K562 (cell line): ENCODE measurements around the gene CPNE2. TPM values are rescaled to one million over a fixed set of nuclear protein-coding genes. Genes with fewer than 3 reads are reported as not detected.
A peak's percentile ranks its signal among the peaks of the same experiment; 100 is the strongest.

ENCODE experiments used
- ATAC-seq: fragments of 200-7000 bp; cut with Tn5 transposase; 3 replicates; pipeline ENCODE4 v1.9.1; 2020; ENCODE audit warnings: moderate library complexity
- BruUV-seq: library from RNA; stranded (reverse); fragments of 400-500 nt; replicated peaks from 2 replicates; lab custom pipeline; 2021; lab: Mats Ljungman, UMichigan
- CTCF ChIA-PET: fragments of 300-600 bp; formaldehyde crosslinking; extraction: SDS; loops from one replicate; lab custom pipeline; 2021; ENCODE audit warnings: low intra/inter-chr PET ratio; lab: Yijun Ruan, JAX
- POLR2A ChIA-PET: fragments of 300-600, 350-650 bp; sonication (Branson Sonifier 250); formaldehyde crosslinking; extraction: SDS; loops from one replicate; lab custom pipeline; 2021; ENCODE audit warnings: antibody characterized with exemption, inconsistent platforms; lab: Yijun Ruan, JAX
- DNase-seq, 4 experiments: peaks; one replicate each; pipeline versions ENCODE4 v3.0.0 to v3.0.0-alpha.2; 2011 to 2018; ENCODE audit warnings: low spot score in 3 of 4, mixed read lengths in 3 of 4; ENCODE audit errors: extremely low read depth in 1 of 4
- FAIRE-seq: peaks from 2 replicates; lab custom pipeline; 2011; peaks lifted over from hg19 to GRCh38; lab: Jason Lieb, UNC
- H2AFZ ChIP-seq: 2 replicates; pipeline ENCODE4 v1.6.0; 2011; ENCODE audit warnings: low read depth, low read length, control low read depth, inconsistent platforms
- H3K27ac ChIP-seq: fragments of 200-600 bp; 3 replicates; pipeline ENCODE4 v1.8.0; 2011; ENCODE audit warnings: low read depth, mild to moderate bottlenecking, control low read depth, inconsistent platforms, low read length, moderate library complexity, mixed read lengths; ENCODE audit errors: extremely low read depth
- H3K27me3 ChIP-seq, 2 experiments: fragments of 300-600 bp in 1 of 2; 2 replicates in 1 of 2; 3 replicates in 1 of 2; pipeline versions ENCODE4 v1.6.0 to v1.8.0; 2011; ENCODE audit warnings: inconsistent platforms in 2 of 2, low read length in 2 of 2, mild to moderate bottlenecking in 1 of 2, mixed read lengths in 1 of 2, moderate library complexity in 1 of 2; ENCODE audit not compliant: control insufficient read depth in 2 of 2, insufficient read depth in 2 of 2
- H3K36me3 ChIP-seq: fragments of 300-600 bp; 3 replicates; pipeline ENCODE4 v1.8.0; 2011; ENCODE audit warnings: mild to moderate bottlenecking, low read length, inconsistent platforms; ENCODE audit not compliant: control insufficient read depth, insufficient read depth
- H3K4me1 ChIP-seq, 2 experiments: fragments of 200-600 bp in 1 of 2; replicated peaks in 1 of 2; 2 replicates in 1 of 2; 3 replicates in 1 of 2; pipeline versions ENCODE4 v1.5.1 to v1.8.0; 2011; ENCODE audit warnings: inconsistent platforms in 2 of 2, low read length in 2 of 2, mild to moderate bottlenecking in 1 of 2, mixed read lengths in 1 of 2, moderate library complexity in 1 of 2; ENCODE audit not compliant: control insufficient read depth in 2 of 2, insufficient read depth in 2 of 2
- H3K4me2 ChIP-seq: 2 replicates; pipeline ENCODE4 v1.6.1; 2011; ENCODE audit warnings: low read length, control low read depth, inconsistent platforms, mixed read lengths; ENCODE audit not compliant: insufficient read depth
- H3K4me3 ChIP-seq: fragments of 200-600 bp; sonication (generic), shearing (Covaris generic); 2 replicates; pipeline ENCODE4 v1.5.1; 2016; ENCODE audit warnings: control low read depth, inconsistent platforms
- H3K79me2 ChIP-seq: fragments of 200-600 bp; 3 replicates; pipeline ENCODE4 v1.8.0; 2011; ENCODE audit warnings: low read length, inconsistent platforms; ENCODE audit not compliant: control insufficient read depth, insufficient read depth
- H3K9ac ChIP-seq, 2 experiments: 2 replicates each; pipeline versions ENCODE4 v1.6.0 to v1.6.1; 2011; ENCODE audit warnings: low read depth in 2 of 2, low read length in 2 of 2, control low read depth in 1 of 2, inconsistent platforms in 1 of 2, mild to moderate bottlenecking in 1 of 2, mixed read lengths in 1 of 2; ENCODE audit not compliant: insufficient read depth in 1 of 2
- H3K9me1 ChIP-seq: one replicate; pipeline ENCODE4 v1.6.0; 2011; ENCODE audit warnings: inconsistent platforms, mild to moderate bottlenecking, low read length, moderate library complexity; ENCODE audit not compliant: control insufficient read depth, insufficient read depth
- H3K9me3 ChIP-seq: replicated peaks from 2 replicates; pipeline ENCODE4 v1.5.1; 2011; ENCODE audit warnings: low read depth, low read length, inconsistent platforms; ENCODE audit not compliant: control insufficient read depth, insufficient read depth
- H4K20me1 ChIP-seq: replicated peaks from 2 replicates; pipeline ENCODE4 v1.6.1; 2011; ENCODE audit warnings: low read length, inconsistent platforms, mixed read lengths; ENCODE audit not compliant: control insufficient read depth, insufficient read depth
- BRCA1 ChIP-seq, 2 experiments: fragments of 450-650 bp in 1 of 2; sonication (generic) in 1 of 2; formaldehyde crosslinking in 1 of 2; IDR thresholded peaks; 2 replicates each; pipeline versions ENCODE4 v1.5.0 to v1.6.1; 2017 to 2020; ENCODE audit warnings: mild to moderate bottlenecking in 1 of 2, missing genetic modification reagents in 1 of 2
- CCAR2 ChIP-seq: fragments of 200-400 bp; formaldehyde crosslinking; IDR thresholded peaks from 2 replicates; pipeline ENCODE4 v1.6.1; 2017; ENCODE audit warnings: mild to moderate bottlenecking, low read depth, low read length
- CEBPG ChIP-seq, 3 experiments: fragments of 200-800 bp in 1 of 3; sonication (Bioruptor generic) in 1 of 3; sonication (generic) in 1 of 3; formaldehyde crosslinking in 1 of 3; IDR thresholded peaks in 2 of 3; conservative IDR thresholded peaks in 1 of 3; 2 replicates each; pipeline versions ENCODE4 v1.6.1 to v1.8.0; 2016 to 2022; ENCODE audit warnings: missing compliant biosample characterization in 2 of 3, missing genetic modification characterization in 2 of 3, mild to moderate bottlenecking in 1 of 3, missing genetic modification reagents in 1 of 3
- GTF3C2 ChIP-seq: IDR thresholded peaks from 3 replicates; pipeline ENCODE4 v1.6.1; 2011; ENCODE audit warnings: borderline replicate concordance, mild to moderate bottlenecking, moderate library complexity; ENCODE audit not compliant: insufficient read length; ENCODE audit errors: extremely low read depth
- HLTF ChIP-seq: fragments of 450-650 bp; IDR thresholded peaks from 2 replicates; pipeline ENCODE4 v1.6.1; 2016
- HMG20A ChIP-seq: fragments of 450-650 bp; formaldehyde crosslinking; conservative IDR thresholded peaks from 2 replicates; pipeline ENCODE4 v1.4.0; 2020; ENCODE audit warnings: mild to moderate bottlenecking, mixed read lengths
- KDM1A ChIP-seq, 2 experiments: fragments of 450-650 bp; IDR thresholded peaks; 2 replicates each; pipeline ENCODE4 v1.6.1; 2016; ENCODE audit warnings: mild to moderate bottlenecking in 2 of 2
- KDM4B ChIP-seq, 2 experiments: fragments of 450-650 bp in 1 of 2; sonication (generic) in 1 of 2; IDR thresholded peaks; 2 replicates each; pipeline ENCODE4 v1.6.1; 2016 to 2017; ENCODE audit warnings: borderline replicate concordance in 2 of 2, antibody characterized with exemption in 1 of 2, low read depth in 1 of 2, mild to moderate bottlenecking in 1 of 2
- PTBP1 ChIP-seq: fragments of 200-400 bp; formaldehyde crosslinking; IDR thresholded peaks from 2 replicates; pipeline ENCODE4 v1.6.1; 2017; ENCODE audit warnings: low read depth, low read length
- ZNF431 ChIP-seq: sonication (generic); formaldehyde crosslinking; IDR thresholded peaks from 2 replicates; pipeline ENCODE4 v1.8.0; 2022; ENCODE audit warnings: mild to moderate bottlenecking, missing genetic modification reagents
- ZNF445 ChIP-seq: fragments of 250-450 bp; sonication (Bioruptor Pico); IDR thresholded peaks from 2 replicates; pipeline ENCODE4 v1.4.0; 2020; ENCODE audit warnings: low read depth, mild to moderate bottlenecking, moderate library complexity
- ZNF561 ChIP-seq: fragments of 450-650 bp; formaldehyde crosslinking; conservative IDR thresholded peaks from 2 replicates; pipeline ENCODE4 v1.4.0; 2020; ENCODE audit warnings: mild to moderate bottlenecking, moderate library complexity
- ZNF668 ChIP-seq: fragments of 250-450 bp; sonication (Bioruptor Pico); IDR thresholded peaks from 2 replicates; pipeline ENCODE4 v1.8.0; 2022; ENCODE audit warnings: mild to moderate bottlenecking, inconsistent platforms
- WGBS: fragments of 100-300 bp; shearing (Covaris generic); methylation state at CpG from one replicate; pipeline ENCODE4 v1.1.6; 2016; ENCODE audit warnings: low coverage, mixed read lengths; ENCODE audit not compliant: insufficient coverage; ENCODE audit errors: missing lambda C conversion rate; 5-methylcytosine and 5-hydroxymethylcytosine counted together
- in situ Hi-C: fragments of 300-500 bp; cut with MboI; formaldehyde crosslinking; loops from 4 replicates; pipeline ENCODE4 v1.15.0; 2018; ENCODE audit warnings: inconsistent platforms, mixed read lengths
- intact Hi-C: fragments of 100-400 bp; cut with micrococcal nuclease; formaldehyde crosslinking; loops from 2 replicates; pipeline ENCODE4 v1.14.2; 2022
- polyA plus RNA-seq, 8 experiments: library from polyadenylated mRNA; depleted of rRNA in 4 of 8; stranded (reverse) in 5 of 8; unstranded in 3 of 8; fragments of >200 nt; fragmentation: Nextera tagmentation in 2 of 8; fragmentation: Illumina TruSeq in 1 of 8; extraction: Ambion mirVana in 2 of 8; extraction: Trizol in 1 of 8; gene quantifications; 2 replicates each; pipeline versions ENCODE4 v1.2.1 to v1.2.3, GENCODE V29; 2011 to 2014; ENCODE audit warnings: inconsistent platforms in 1 of 8, missing spikeins in 1 of 8
- total RNA-seq, 7 experiments: library from RNA; depleted of rRNA in 6 of 7; stranded (reverse); fragments of >200 nt in 6 of 7; fragmentation: Illumina TruSeq in 2 of 7; extraction: Trizol in 2 of 7; gene quantifications; 2 replicates each; pipeline versions ENCODE4 v1.2.1 to v1.2.3, GENCODE V29; 2011 to 2021; ENCODE audit warnings: low replicate concordance in 1 of 7
- TF ChIP-seq, protein P1 (sequence below): fragments of 250-450 bp; sonication (Bioruptor Pico); IDR thresholded peaks from 2 replicates; pipeline ENCODE4 v1.8.0; 2021; ENCODE audit warnings: moderate library complexity, mild to moderate bottlenecking, inconsistent platforms
- TF ChIP-seq, protein P2 (sequence below): IDR thresholded peaks from 2 replicates; pipeline ENCODE4 v1.6.1; 2011; ENCODE audit not compliant: insufficient read length; ENCODE audit errors: extremely low read depth

Gene CPNE2
- total and polyA plus RNA-seq, 9 of the 15 experiments (the other 6 are each of a cell fraction or from before 2014, with no cell fraction given) = 3.0 to 13.9 (median 8.6) TPM

DNA sequence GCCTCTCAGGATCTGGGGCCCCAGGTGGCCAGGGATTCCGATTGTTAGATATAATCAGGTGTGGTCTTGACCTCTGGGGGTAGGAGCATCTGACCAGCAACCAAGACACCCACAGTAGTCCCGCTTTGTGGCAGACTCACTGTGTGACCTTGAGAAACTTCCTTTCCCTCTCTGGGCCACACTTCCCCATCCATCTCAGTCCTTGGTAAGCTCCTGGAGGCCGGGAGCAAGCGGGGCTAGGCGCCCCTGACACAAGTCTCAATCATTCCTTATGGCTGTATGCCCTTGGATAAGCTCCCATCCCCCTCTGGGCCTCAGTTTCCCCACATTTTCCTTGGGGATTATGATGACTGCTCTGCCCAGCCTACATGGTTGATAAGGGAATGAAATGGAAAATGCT is 21.3 kb downstream of the CPNE2 start (continued):
- 0 out of 2 replicates have a peak, but pooled peaks have one; percentile 39 for TF ChIP-seq PTBP1
- TF ChIP-seq CEBPG (CRISPR knock-in tag; IDR thresholded peaks at IDR 0.05) = no peak
- no peak for TF ChIP-seq CEBPG (tag; conservative IDR thresholded peaks at IDR 0.05 in 1 of 2, IDR thresholded peaks at IDR 0.05 in 1 of 2)
- TF ChIP-seq BRCA1 (IDR thresholded peaks at IDR 0.05) = no peak
- no peak for TF ChIP-seq BRCA1 (CRISPR knock-in tag; IDR thresholded peaks at IDR 0.05)
- peak; percentile 56 to 60 for TF ChIP-seq KDM1A (IDR thresholded peaks at IDR 0.05)
- no peak for TF ChIP-seq HLTF
- TF ChIP-seq, protein P1, sequence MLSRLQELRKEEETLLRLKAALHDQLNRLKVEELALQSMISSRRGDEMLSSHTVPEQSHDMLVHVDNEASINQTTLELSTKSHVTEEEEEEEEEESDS = no peak

GRCh38 chr16:57115168-57115513 is 22.8 kb downstream of the CPNE2 start:
- TF ChIP-seq ZNF431 (CRISPR knock-in tag) (no peak), HMG20A (CRISPR knock-in tag) (no peak), GTF3C2 (no peak), KDM4B (IDR thresholded peaks at IDR 0.05; ENCODE audit: borderline replicate concordance in 2 of 2, low read depth in 1 of 2) (no peak), KDM1A (IDR thresholded peaks at IDR 0.05) (no peak), ZNF668 (CRISPR knock-in tag) (no peak), ZNF445 (CRISPR knock-in tag) (no peak), CCAR2 (no peak), ZNF561 (CRISPR knock-in tag) (no peak)
- TF ChIP-seq, protein P2, sequence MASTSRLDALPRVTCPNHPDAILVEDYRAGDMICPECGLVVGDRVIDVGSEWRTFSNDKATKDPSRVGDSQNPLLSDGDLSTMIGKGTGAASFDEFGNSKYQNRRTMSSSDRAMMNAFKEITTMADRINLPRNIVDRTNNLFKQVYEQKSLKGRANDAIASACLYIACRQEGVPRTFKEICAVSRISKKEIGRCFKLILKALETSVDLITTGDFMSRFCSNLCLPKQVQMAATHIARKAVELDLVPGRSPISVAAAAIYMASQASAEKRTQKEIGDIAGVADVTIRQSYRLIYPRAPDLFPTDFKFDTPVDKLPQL = no peak
- FAIRE-seq = no peak
- POLR2A ChIA-PET = interaction anchor here (1.0 kb wide), 1 partner anchor 41 kb away, joined by 3 read pairs; no protein-coding TSS in a partner anchor
- ATAC-seq = no peak
- Histone ChIP-seq H3K27ac (no peak overlapping the region), H2AFZ (no peak overlapping the region), H3K9me3 (no peaks in the 10 kb centered on the region), H3K79me2 (no peaks in the 10 kb centered on the region), H3K9me1 (no peaks in the 10 kb centered on the region), H4K20me1 (0 out of 2 replicates have a peak, but pooled peaks cover 3% of the 10 kb centered on the region), H3K4me1 (peaks cover 12 to 27% of the 10 kb centered on the region in 2 experiments), H3K27me3 (no peaks in the 10 kb centered on the region; a peak in 1 of 5 replicates), H3K4me3 (no peak overlapping the region), H3K4me2 (no peak overlapping the region), H3K36me3 (no peaks in the 10 kb centered on the region), H3K9ac (peak overlapping the region in 1 of 2 experiments; percentile 26; a peak in 1 of 4 replicates)
- no TSS peak for BruUV-seq
- intact Hi-C loops = no loop called here
- CTCF ChIA-PET = interaction anchor here (0.6 kb wide), 1 partner anchor 53 kb away, joined by 3 read pairs; no protein-coding TSS in a partner anchor
- WGBS = 41% methylated on average over 7 of the region's 10 CpGs
- in situ Hi-C loops = no loop called here
- no peak for DNase-seq
